Measurements from ENCODE around the gene ATP1A1.
A peak's percentile ranks its signal among the peaks of the same experiment; 100 is the strongest.

ATP1A1 gene

DNA sequence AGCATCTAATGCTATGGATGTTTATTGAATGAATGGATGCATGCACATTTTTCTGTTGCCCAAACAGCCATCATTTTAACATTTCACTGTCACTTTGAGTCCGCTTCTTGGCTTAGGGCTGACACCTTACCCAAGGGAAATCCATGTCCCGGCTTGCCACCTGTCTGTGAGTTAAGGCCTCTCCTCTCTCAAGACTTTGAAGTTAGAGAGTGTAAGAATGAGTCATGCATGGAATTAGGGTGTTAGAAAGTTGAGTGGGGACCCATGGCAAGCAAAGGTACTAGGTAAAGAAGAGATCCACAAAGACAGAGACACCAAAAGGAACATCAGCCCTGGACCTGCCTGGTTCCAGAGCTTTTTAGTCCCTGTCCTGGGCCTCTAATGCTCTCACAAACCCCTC is 35.1 kb downstream of the ATP1A1 start:
- DNase-seq (ENCODE audit: low read depth): no peak

DNA sequence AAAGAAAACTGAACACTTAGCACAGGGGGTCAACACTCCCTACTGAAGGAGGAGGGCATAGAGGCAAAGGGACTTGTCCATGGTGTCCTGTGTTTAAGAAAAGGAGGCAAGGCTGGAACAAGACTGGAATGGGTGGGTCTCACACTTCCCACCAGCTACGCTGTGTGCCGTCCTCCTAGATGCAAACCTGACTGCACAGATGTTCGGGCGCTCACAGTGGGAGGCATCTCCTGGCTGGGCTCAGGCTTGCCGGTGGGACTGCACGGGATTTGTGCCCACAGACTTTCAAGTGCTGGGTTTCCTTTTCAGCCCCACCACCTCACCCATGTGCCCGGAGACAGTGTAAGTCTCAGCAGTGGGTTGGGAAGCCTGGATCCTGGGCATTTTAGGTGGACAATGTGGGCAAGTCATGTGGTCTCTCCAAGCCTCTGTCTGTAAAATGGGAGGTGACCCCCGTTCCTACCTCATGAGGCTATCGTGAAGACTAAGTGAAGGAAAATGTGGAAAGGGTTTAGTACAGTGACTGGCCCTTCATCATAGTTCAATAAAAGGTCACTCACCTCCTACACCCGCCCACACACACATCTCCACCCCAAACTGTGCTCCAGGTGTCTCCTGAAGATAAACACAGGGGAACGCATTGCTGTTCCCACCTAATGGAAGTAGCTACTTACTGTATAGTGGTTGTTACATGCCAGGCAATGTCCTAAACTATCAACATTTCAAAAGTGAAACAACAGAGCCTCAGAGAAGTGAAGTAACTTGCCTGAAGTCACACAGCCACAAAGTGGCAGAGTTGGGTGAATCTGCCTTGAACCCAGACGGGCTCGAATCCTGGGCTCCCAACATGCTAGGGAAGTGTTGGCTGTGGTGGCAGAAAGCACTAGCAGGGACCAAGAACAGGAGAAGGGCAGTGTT is 36.0 kb downstream of the ATP1A1 start:
- no peak for DNase-seq (ENCODE audit: low read depth)

More for the DNA sequence above, 35.1 kb downstream of the ATP1A1 start:
- H3K4me3 ChIP-seq (ENCODE audit: low read depth, low read length): no peak overlapping the region

DNA sequence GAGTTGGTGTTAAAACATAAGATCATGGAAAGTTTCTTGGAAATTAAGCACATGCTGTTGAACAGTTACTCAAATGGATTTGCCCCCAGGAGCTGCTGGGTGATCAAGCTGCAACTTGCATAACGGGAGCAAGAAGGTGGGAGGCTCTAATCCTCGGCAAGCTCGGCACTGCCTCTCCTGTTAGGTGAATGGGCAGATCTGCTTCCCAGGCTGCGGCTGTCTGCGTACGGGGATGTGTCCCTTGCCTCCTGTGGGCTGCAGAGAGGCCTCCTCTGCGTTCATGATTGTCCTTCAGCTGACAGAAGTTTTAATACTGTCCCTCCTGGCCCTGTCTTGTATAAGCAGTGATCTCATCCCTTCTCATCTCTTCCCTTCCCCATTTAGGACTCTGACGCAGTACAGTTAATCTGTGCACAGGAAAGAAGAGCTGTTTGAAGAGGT is 36.7 kb downstream of the ATP1A1 start:
- no peak for DNase-seq (ENCODE audit: low read depth)
- H3K4me3 ChIP-seq (ENCODE audit: low read depth, low read length): no peak overlapping the region

More for the DNA sequence above, 36.0 kb downstream of the ATP1A1 start:
- H3K4me3 ChIP-seq (ENCODE audit: low read depth, low read length): no peak overlapping the region

DNA sequence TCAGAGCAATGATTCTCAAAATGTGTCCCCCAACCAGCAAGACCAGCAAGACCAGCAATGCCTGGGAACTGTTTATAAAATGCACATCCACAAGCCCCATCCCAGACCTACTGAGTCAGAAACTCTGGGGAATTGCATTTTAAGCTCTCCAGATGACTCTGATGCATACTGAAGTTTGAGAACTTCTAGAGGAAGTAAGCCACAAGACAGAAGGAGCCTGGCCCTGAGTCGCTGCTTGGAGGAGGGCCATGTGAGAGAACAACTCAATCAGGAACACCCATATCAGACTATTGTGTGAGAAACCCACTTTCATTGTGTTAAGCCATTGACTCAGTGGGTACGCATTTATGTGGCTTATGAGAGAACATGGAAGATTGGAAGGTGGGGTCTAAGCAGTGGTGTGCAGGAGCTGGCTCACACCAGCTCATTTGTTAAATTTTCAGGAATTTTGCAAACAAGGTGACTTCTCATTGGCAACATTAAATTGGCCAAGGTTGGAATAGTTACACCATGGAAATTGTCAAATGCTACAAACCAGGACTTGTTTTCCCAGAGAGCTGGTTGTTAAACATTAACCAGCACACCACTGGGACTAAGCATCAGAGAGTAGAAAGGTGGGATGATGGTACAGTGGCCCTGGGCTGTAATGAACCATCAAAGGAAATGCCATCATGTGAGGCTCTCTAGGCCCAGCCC is 38.9 kb downstream of the ATP1A1 start:
- peak; percentile 57 for DNase-seq (ENCODE audit: low read depth)
- no peak overlapping the region for H3K4me3 ChIP-seq (ENCODE audit: low read depth, low read length)

- no peak overlapping the region for H3K4me3 ChIP-seq (ENCODE audit: low read depth, low read length)
- no peak for DNase-seq (ENCODE audit: low read depth)
Observed at GRCh38 chr1:116412480-116412798, 39.4 kb downstream of the ATP1A1 start.

DNA sequence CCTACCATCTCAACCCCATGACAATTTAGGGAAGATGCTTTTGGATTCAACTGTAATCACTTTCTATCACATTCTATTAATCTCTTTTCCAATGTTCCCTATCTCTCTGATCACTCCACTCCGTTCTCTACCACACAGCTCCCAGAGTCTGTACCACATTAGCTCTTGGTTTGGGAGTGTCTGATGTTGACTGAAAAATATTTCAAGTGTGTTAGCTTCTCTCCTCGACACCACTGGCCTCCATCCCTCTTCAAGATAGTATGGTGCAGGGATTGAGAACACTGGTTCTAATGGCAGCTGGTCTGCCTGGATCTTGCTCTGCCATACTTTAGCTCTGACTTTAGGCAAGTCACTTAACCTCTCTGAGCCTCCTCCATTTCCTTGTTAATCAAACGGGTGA is 39.9 kb downstream of the ATP1A1 start:
- no peak overlapping the region for H3K4me3 ChIP-seq (ENCODE audit: low read depth, low read length)
- no peak for DNase-seq (ENCODE audit: low read depth)

DNA sequence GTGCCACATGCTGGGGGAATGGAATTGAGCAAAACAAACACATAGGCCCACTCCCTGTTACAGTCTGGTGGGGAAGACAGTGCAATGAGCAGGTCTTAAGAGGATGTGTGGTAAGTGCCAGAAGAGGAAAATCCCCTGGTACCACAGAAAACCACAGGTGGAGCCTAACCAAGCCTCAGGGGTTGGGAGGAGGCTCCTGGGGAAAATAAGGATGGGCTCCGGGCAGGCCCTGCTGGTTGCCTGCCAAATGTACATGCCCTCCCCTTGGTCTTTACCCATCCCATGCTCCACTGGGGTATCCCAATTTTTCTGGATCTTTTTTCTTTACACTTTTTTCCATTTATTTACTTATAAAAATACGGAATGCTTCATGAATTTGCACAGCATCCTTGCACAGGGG is 40.4 kb downstream of the ATP1A1 start:
- no peak for DNase-seq (ENCODE audit: low read depth)
- no peak overlapping the region for H3K4me3 ChIP-seq (ENCODE audit: low read depth, low read length)

GRCh38 chr1:116414364-116414763 is 41.3 kb downstream of the ATP1A1 start:
- H3K4me3 ChIP-seq (ENCODE audit: low read depth, low read length): no peak overlapping the region
- no peak for DNase-seq (ENCODE audit: low read depth)

DNA sequence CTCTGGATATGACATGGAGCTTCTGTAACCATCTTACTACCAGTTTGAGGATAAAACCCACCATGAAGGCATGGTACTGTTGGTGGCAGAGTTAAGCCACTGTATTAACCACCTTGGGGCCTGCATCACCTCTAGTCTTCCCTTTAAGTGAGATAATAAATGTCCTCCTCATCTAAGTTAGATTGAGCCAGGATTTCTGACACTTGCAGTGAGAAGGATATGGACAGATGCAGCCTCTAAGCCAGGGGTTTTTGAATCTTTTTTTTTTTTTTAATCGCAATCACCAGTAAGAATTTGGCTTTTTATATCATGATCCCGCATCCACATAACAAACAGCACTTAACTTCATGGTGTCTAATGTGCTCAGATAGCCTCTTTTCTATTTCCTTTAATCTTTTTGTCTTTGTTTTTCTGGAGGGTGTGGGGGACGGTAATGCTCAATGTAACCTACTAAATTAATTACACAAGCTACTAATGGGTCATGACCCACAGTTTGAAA is 42.2 kb downstream of the ATP1A1 start:
- no peak overlapping the region for H3K4me3 ChIP-seq (ENCODE audit: low read depth, low read length)
- no peak for DNase-seq (ENCODE audit: low read depth)

- no peak overlapping the region for H3K4me3 ChIP-seq (ENCODE audit: low read depth, low read length)
- no peak for DNase-seq (ENCODE audit: low read depth)
Observed at GRCh38 chr1:116415699-116416533, 42.9 kb downstream of the ATP1A1 start.

GRCh38 chr1:116416854-116417513 is 43.9 kb downstream of the ATP1A1 start:
- no peak overlapping the region for H3K4me3 ChIP-seq (ENCODE audit: low read depth, low read length)
- no peak for DNase-seq (ENCODE audit: low read depth)

- peak overlapping the region; percentile 90 for H3K4me3 ChIP-seq (ENCODE audit: low read depth, low read length)
Observed at GRCh38 chr1:116417678-116418077, 44.6 kb downstream of the ATP1A1 start.

GRCh38 chr1:116418091-116418830 is 45.2 kb downstream of the ATP1A1 start:
- DNase-seq (ENCODE audit: low read depth): peak; percentile 46

More at GRCh38 chr1:116417678-116418077, 44.6 kb downstream of the ATP1A1 start:
- no peak for DNase-seq (ENCODE audit: low read depth)

GRCh38 chr1:116420417-116421200 is 47.6 kb downstream of the ATP1A1 start:
- no peak overlapping the region for H3K4me3 ChIP-seq (ENCODE audit: low read depth, low read length)
- no peak for DNase-seq (ENCODE audit: low read depth)

More at GRCh38 chr1:116418091-116418830, 45.2 kb downstream of the ATP1A1 start:
- H3K4me3 ChIP-seq (ENCODE audit: low read depth, low read length): peak overlapping the region; percentile 90

DNA sequence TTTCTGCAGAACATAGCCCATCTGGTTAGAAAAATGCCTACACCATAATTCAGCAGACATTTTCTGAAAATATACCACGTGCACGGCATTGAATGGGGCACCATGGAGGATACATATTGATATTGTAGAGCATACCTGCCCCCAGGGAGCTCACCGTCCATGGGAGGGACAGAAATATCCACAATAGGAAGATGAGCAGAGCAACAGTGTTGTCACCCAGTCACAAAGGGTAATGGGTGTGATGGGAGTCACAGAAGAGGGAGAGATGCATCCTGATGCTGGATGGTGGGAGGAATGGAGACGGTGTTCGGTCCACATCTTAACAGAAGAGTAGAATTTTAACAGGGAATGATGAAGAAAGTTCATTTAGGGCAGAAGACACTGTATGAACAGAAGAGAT is 51.4 kb downstream of the ATP1A1 start:
- H3K4me3 ChIP-seq (ENCODE audit: low read depth, low read length): no peak overlapping the region
- DNase-seq (ENCODE audit: low read depth): no peak

DNA sequence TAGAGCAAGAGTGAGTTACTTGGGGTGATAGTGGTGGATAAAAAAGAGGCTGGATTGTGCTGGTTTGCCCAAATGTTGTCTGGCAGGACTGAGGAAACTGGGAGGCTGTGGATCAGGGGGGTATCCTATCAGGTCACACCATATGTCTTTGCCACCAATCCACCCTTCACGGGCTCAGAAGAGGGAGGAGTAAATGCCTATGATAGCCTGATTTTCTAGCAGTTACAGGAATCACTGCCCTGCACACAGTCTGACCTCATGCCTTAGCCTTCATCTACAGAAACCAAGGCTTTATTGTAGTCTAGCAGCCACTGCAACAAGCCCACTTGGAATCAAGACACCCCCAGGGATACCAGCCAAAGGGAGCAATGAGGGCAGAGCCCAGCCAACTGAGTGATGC is 51.8 kb downstream of the ATP1A1 start:
- H3K4me3 ChIP-seq (ENCODE audit: low read depth, low read length): no peak overlapping the region

DNA sequence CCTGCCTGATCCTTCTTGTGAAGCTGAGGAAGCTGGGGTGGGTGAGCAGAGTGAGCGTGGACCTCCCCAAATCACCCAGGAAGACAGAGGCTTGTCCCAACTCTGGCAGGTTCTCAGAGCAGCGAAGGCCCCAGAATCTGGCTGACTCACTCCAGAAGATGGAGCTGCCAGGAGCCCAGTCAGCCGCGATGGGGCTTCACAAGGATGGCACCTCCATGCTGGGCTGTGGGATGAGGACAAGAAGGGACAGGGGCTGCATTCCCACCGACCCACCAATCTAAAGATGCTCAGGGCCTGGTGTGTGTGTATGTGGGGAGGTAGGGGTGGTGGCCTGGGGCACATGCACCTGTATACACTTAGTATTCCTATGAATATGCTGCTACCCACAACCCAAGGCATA is 52.9 kb downstream of the ATP1A1 start:
- H3K4me3 ChIP-seq (ENCODE audit: low read depth, low read length): no peak overlapping the region
- DNase-seq (ENCODE audit: low read depth): no peak

More for the DNA sequence above, 51.8 kb downstream of the ATP1A1 start:
- no peak for DNase-seq (ENCODE audit: low read depth)

GRCh38 chr1:116426401-116426800 is 53.4 kb downstream of the ATP1A1 start:
- DNase-seq (ENCODE audit: low read depth): no peak
- no peak overlapping the region for H3K4me3 ChIP-seq (ENCODE audit: low read depth, low read length)

All from skeletal muscle cell (primary cell).